ENCODE data around the gene NGF. TPM values are rescaled to one million over a fixed set of nuclear protein-coding genes. Genes with fewer than 3 reads are reported as not detected.
"Not testable (repeated sequence)": the region's sequence is repeated elsewhere in the genome, so short reads cannot be mapped to it uniquely, and the experiment has no call there.

NGF gene
- total RNA-seq = not detected

DNA sequence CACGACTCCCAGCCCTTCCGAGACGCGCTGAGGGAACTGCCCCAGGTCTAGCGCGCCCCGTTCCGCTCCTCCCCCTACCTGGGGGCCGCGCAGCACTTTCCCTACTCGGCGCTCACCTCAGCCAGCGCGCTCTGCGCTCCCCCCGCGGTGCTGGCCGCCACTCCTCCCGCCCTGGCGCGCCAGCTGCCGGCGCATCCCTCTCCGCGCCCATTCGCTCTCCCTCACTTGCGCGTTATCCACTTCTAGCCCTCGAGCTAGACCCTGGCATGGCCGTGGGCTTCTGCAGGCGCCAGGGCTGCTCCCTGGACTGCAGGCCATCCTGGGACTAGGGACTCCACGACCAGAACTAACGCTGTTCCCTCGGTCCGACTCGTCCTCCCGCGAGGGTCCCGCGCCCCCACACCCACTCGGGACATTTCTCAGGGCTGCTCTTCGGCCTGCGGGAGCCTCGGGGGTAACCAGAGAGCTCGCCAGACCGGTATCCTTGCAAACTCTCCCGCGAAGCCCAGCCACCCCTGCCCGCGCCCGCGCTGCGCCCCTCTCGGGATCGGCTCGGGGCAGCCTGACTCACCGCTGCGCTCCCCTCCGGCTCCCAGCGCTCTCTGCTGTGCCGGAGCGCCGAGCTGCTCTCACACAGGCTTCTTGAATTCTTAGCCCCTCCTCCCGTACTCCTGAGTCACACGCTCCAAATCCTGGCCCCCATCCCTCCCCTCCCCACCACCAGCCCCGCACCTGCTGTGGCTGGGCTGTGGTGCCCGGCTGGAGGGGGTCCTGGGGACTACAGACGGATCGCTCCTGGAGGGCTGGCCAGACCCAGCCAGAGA, at the start of gene NGF:
NGF (minus strand) TSS at position 617 of the 824 bp plus-strand sequence. CDS start 51,454 bp downstream, outside the sequence.
- no peak for DNase-seq

DNA sequence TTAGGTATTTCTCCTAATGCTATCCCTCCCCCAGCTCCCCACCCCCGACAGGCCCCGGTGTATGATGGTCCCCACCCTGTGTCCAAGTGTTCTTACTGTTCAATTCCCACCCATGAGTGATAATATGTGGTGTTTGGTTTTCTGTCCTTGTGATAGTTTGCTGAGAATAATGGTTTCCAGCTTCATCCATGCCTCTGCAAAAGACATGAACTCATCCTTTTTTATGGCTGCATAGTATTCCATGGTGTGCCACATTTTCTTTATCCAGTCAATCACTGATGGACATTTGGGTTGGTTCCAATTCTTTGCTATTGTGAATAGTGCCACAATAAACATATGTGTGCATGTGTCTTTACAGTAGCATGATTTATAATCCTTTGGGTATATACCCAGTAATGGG, 45.4 kb upstream of the NGF start:
- DNase-seq = not testable (repeated sequence)

DNA sequence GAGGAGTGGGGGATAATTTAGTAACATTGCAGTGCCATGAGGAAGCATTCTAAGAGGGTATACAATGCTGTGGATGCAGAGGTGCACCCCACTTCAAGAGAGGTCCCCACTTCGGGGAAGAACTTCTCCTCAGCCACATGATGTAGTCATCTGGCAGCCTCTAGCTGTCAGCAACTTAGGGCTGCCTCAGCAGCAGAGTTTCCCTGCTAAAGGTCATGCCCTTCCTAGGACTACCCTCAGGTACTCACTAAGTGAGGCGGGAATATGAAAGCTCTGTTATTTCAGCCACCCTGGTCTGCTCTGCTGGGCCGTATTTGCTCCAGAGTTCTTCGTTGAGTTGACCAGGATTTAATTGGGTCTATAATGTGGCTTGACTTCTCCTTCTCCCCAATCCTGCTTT, 41.9 kb upstream of the NGF start:
- DNase-seq = no peak

DNA sequence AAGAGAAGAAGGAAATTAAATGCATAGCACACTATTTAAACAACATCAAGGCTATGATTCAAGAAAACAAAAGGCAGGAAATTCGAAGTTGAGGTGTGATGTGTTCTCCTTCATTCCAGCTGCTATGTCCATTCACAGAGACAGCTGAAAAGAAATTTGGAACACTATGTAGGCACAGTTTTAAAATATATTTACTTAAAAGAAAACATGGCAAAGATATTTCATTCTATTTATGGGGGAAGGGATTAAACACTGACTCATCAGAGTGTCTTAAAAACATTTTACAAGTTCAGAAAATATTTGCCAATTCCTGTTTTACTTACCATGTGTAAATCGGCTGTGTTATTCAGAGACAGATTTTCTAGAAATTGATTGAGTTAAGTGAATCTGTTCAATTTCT, 39.4 kb upstream of the NGF start:
- no peak for DNase-seq

DNA sequence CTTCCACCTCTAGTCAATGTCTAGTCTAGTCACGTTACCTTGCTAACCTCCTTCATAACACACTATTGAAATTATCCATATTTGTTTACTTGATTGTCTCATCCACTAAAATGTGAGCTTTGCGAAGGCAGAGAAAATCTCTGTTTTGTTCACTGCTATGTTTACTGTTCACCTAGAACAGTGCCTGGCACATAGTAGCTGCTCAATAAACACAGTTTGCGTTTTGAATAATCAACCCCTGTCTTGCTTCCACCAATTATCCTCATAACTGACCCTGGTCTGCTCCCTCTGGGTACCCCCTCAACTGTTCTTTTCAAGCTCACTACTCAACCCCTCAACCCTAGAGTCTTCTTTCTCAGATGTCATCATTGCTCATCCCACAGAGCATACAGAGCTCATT, 36.5 kb upstream of the NGF start:
- no peak for DNase-seq

DNA sequence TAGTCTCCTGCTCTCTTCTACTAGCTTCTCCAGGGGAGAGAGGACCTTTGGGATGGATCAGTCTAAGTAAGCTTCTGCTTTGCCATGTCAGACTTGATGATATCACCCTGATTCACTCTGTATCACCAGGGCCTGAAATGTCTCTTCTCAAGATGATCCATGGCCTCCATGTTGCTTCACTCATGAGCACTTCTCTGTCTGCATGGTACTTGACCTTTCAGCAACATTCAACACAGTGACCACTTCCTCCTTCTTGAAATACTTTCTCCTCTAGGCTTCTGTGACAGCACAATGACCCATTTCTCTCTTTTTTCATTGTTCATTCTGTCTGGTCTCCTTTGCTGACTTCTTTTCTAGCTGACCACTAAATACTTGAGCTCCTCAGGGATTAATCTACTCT, 35.3 kb upstream of the NGF start:
- DNase-seq = no peak

DNA sequence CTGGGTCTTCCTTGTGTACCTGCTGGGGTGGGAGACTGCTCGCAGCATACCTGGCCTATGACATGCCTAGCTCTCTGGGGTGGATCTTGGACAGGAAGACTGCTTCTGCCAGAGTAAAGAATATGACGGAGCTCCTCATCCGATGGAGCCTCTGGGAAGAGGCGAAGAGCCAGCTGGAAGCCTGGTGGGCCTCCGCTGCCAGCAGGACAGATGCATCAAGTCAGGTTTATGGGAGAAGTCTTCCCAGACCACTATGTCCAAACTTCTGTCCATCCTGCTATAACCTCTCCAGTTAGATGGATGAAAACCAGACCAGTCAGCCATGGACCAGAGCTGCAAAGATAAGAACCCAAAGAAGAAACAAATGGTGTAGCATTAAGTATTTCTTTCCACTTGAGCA, 27.7 kb upstream of the NGF start:
- no peak for DNase-seq

DNA sequence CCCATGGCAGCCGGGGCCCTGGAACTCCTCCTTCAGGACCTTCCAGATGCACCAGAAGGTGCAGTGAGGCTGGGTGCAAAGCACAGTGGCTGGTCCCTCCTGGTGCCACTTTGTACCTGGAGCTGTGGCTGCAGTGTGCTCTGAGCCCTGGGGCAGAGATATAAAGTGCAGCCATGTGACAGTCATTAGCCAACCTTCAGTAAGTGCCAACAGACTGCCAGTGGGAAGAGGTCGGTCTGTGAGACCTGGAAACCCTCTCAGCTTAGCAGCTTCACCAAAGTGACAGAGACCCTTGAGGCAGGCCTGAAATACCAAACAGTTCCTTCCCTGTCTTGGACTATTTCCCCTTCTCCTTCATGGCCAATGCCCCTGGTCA, 26.7 kb upstream of the NGF start:
- no peak for DNase-seq

DNA sequence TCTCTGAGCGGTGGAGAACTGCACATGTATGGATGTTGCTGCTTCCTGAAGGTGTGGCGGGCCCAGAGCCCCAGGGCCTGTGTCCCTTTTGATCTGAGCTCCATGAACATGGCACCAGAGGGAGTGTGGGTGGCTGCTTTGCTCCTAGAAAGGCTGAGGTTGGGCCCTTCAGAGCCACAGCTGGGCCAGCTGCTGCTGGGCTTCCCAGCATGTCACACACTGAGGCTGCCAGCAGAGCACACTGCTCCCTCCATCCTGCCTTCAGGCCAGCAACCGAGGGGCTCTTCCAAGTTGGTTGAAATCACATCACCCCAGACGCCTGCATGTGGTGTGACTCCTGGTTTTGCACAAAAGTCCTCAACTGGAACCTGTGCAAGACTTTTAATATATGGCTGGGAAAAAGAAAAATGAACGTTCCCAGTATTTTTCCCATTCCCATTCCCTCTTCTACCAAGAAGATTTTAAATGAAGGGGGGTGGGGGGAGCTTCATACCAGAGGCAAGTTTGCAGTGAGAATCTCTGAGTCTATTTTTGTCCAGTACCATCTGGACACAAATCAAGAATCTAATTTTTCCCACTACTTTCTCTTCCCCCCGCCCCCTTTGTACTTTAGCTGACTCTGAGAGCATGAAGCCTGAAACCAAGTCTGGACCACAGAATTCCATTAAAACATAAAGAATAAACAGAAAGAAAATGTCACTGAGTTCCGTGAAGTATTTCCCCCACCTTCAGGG, 26.2 kb upstream of the NGF start:
- DNase-seq = no peak

DNA sequence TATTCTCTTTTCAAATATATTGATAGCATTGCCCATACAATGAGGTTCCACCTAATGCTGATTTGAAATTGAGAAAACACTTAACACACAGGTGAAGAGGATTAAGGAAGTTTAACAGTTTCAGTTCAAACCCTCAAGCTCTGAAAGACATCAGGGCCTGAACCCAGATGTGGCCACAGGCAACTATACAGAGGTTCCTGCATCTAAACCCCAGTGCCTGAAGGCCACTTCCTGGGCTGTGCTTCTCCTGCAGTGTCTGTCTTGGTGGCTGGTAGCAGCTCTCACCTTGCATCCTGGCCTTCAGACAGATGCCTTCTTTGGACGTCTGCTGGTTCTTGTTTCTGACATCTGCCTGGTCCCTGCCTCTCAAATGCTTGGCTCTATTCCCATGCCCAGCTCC, 25.1 kb upstream of the NGF start:
- no peak for DNase-seq

DNA sequence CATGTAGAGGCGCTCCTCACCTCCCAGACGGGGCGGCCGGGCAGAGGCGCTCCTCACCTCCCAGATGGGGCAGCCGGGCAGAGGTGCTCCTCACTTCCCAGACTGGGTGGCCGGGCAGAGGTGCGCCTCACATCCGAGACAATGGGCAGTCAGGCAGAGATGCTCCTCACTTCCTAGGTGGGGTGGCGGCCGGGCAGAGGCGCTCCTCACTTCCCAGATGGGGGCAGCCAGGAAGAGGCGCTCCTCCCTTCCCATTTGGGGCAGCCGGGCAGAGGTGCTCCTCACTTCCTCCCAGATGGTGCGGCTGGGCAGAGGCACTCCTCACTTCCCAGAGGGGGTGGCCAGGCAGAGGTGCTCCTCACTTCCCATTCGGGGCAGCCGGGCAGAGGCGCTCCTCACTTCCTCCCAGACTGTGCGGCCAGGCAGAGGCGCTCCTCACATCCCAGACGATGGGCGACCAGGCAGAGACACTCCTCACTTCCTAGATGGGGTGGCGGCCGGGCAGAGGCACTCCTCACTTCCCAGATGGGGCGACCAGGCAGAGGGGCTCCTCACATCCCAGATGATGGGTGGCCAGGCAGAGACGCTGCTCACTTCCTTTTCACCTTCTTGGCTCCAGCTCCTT, 22.6 kb upstream of the NGF start:
- DNase-seq = not testable (repeated sequence)

DNA sequence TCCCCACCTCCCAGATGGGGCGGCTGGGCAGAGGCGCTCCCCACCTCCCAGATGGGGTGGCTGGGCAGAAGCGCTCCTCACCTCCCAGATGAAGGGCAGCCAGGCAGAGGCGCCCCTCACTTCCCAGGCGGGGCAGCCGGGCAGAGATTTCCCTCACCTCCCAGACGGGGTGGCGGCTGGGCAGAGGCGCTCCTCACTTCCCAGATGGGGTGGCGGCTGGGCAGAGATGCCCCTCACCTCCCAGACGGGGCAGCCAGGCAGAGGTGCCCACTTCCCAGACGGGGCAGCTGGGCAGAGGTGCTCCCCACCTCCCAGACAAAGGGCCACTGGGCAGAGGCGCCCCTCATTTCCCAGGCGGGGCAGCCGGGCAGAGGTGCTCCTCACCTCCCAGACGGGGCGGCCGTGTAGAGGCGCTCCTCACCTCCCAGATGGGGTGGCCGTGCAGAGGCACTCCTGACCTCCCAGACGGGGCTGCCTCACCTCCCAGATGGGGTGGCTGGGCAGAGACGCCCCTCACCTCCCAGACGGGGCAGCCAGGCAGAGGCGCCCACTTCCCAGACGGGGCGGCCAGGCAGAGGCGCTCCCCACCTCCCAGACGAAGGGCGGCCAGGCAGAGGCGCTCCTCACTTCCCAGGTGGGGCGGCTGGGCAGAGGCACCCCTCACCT, 21.9 kb upstream of the NGF start:
- DNase-seq = not testable (repeated sequence)

DNA sequence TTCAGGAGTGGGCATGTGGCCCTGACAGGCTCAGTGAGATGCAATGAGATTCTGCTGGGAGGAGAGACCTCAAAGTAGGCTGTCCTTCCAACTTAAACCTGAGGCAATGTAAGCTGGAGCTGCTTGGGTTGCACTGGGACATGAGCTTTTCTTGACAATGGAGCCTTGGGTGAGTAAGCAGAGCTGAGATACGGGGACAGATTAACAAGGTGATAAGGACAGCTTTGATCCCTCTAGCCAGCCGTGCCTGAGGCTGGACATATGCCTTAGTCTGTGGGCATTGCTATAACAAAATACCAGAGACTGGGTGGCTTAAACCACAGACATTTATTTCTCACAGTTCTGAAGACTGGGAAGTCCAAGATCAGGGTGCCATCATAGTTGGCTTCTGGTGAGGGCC, 18.3 kb upstream of the NGF start:
- no peak for DNase-seq

DNA sequence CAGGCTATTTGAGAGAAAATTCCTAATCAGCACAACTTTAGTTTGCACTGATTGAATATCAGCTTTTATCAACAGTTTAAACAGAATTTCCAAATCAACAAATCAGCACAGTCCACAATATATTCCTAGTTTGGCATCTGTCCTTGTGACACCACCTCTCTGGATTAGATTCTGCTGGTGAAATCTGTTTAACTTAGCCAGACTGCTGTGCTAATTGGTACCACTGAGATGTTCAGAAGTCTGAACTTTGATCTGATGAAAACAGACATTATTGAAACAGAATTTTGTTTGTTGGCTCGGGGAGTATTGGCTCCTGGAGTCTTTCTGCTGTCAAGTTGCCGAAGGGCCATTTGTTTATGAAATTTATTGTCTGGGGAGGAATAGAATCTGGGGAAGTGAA, 17.0 kb upstream of the NGF start:
- no peak for DNase-seq

DNA sequence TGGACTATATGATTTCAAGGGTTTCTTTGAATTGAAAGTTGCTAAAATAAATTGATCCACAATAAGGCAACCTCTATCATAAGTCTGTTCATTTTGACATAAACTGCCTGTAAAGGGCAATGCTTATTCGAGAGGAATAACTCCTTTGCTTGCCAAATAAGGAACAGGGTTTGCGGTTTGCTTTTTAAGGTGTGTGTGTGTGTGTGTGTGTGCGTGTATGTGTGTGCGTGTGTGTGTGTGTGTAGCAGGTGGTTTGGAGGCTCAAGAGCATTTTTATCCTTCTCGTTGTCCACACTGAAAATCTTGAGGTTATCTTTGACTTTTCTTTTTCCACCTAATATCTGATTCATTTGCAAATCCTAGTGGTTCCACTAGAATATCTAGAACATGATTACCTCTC, 13.1 kb upstream of the NGF start:
- no peak for DNase-seq

DNA sequence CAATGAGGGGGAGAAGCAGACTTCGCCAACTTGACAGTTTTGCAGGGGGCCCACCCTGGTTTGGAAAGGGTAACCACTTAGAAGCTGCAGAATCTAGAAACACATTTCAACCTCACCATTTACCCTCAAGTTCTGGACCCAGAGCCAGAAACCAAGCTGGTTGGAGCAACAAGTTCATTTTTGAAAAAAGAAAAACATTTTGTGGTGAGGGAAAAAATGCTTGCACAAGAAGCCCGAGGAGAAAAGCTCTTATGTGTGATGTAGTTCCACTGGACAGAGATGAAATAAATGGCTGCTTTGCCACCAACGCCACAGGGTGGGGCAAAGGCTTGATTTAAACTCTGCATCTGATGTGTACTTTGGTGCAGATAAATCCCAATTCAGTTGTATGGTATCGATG, 10.6 kb upstream of the NGF start:
- no peak for DNase-seq

DNA sequence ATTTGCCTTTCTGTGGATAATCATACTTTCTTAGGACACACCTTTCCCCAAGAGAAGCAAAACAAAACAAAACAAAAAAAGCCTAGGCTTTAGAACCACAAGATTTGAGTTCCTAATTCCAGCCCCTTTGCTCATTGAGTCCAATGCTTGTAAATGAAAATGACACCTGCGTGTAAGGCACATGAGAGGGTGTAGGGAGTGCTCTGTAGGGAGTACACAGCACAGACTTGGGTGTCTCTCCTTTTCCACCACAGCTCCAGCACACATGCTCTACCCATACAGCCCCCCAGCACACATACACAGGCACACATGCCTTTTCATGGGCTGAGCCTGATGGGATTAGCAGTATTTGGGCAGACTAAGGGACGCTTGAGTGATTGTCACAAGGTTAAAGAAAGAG, 9.2 kb upstream of the NGF start:
- no peak for DNase-seq

DNA sequence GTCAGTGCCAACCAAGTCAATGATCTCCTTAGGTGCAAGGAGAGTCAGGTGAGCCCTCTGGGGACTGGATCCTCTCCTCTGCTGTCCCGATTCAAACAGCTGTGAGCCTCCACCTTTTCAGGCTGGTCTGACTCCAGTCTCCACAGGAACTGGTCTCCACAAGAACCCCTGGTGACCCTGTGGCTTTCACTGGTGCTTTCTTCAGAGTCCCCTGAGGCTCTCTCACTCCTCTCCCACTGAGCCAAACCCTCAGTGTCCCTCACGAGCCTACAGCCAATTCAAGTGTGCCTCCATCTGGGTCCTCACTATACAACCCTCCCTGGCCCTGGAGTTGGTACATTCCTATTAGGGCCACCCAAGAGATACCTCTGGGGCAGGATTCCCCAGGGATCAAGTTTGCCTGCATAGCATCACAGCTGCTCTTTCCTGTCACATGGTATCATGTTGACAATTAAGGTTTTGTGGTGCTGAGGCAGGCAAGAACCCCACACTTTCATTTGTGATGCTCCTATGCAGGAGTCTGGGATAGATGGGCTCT, 5.2 kb upstream of the NGF start:
- no peak for DNase-seq

DNA sequence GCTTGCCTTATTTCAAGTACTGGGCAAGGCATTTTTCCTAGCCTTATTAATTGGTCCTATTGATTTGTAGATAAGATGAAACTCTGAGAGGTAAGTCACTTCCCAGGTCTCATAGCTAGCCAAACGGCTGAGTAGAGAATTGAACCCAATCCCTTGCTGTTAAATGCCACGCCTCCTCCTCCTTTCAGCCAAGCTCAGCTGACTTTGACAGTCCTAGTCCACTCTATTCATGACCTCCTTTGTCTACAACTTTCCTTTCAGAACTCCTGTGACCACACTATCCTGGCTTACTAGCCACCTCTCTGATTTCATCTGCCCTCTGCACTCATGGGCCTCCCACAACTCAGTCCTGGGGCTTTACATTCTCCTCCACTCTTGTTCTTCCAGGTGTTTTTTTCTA, 3.9 kb upstream of the NGF start:
- no peak for DNase-seq

DNA sequence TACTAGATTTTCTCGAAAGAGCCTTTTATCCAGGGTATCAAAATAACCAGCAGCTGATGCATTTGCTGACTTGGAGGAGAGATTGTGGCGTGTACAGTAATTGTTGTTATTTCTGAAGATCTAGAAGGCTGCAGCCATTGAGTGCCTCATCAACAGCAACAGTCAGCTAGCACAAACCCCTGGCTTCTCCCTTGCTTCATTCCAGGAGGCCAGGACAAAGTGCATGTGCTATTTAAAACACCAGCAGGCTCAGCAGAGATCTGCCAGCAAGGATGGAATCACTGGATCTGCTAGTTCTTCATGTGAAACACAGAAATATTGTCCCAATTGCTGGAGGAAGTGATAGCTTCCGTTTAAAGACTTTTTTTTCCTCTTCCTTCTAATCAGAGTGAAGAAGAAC, 2.8 kb upstream of the NGF start:
- DNase-seq = no peak

DNA sequence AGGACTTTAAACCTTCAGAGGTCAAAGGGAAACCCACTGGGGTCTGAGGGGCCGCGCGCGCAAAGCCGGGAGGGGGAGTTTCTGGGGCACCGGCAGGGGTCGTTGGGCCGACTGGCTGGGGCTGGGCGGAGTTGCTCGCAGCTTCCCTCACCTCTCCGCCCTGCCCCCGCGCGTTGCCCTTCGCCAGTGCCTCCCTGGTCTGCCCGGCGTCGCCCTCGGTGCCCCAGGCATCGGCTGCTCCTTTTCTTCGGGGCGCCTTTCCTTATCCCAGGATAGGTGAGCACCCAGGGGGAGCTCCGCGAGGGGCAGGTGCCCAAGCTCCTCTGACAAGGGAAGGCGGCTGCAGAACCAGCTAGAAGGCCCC, 390 bp upstream of the NGF start:
- DNase-seq = no peak

DNA sequence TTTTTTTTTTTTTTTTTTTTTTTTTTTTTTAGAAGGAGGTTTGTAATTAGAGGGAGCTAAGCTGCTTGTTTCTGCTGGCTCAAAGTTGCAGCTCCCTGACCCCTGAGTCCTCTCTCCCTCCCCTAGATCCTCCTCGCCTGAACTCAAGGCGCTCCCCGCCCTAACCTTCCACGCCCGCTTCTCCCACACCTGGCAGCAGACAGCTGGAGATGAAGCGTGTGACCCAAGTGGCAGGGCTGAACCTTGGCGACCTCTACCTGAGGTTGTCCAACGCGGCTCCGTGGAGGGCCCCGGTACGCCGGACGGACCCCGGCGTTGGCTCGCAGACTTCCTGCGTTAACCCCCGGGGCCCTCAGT, 795 bp downstream of the NGF start:
- DNase-seq = no peak

DNA sequence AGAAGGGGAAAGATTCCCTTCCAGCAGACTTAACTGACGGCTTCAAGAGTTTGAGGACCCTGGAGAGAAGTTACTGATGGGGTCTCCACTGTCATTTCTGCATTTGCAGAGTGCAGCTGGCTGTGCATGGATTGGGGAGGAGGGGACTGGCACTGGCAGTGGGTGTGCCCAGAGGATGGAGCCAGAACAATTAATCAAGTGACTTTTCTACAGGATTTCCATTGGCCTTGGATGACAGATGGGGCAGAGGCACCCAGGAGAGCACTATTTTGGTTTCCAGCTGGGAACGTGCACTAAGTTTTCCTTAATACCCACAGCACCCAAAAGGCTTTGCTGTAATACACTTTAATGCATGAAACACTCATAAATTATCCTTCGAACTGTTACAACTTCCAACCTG, 1.3 kb downstream of the NGF start:
- no peak for DNase-seq

Measured in effector CD4-positive, alpha-beta T cell (primary cell).